Aorta (tissue), 5 donors: ENCODE measurements around the gene ERC2. TPM values are rescaled to one million over a fixed set of nuclear protein-coding genes. Genes with fewer than 3 reads are reported as not detected.

Experiments
- ATAC-seq: fragments of 200-7000 bp; cut with Tn5 transposase; one replicate; pipeline ENCODE4 v1.9.1; 2022; ENCODE audit warnings: moderate library complexity; ENCODE audit not compliant: low FRiP score
- DNase-seq, 2 donors: peaks; one replicate each; pipeline ENCODE4 v3.0.0-alpha.2; 2020
- H3K27ac ChIP-seq, 2 donors: one replicate each; pipeline ENCODE4 v1.5.1; 2013; ENCODE audit warnings: low read length in 2 of 2, mild to moderate bottlenecking in 2 of 2, moderate library complexity in 2 of 2, control low read depth in 1 of 2, inconsistent platforms in 1 of 2, low read depth in 1 of 2
- H3K27me3 ChIP-seq, 2 donors: one replicate each; pipeline ENCODE4 v1.6.1; 2013; ENCODE audit warnings: control low read depth in 1 of 2, low read length in 1 of 2, mild to moderate bottlenecking in 1 of 2, moderate library complexity in 1 of 2; ENCODE audit not compliant: insufficient read depth in 2 of 2, control insufficient read depth in 1 of 2
- H3K36me3 ChIP-seq, 2 donors: one replicate each; pipeline ENCODE4 v1.6.1; 2013; ENCODE audit warnings: control low read depth in 1 of 2, low read length in 1 of 2, mild to moderate bottlenecking in 1 of 2; ENCODE audit not compliant: insufficient read depth in 2 of 2, control insufficient read depth in 1 of 2
- H3K4me1 ChIP-seq, 2 donors: one replicate each; pipeline ENCODE4 v1.6.1; 2013; ENCODE audit warnings: low read length in 2 of 2, control low read depth in 1 of 2, mild to moderate bottlenecking in 1 of 2, moderate library complexity in 1 of 2; ENCODE audit not compliant: insufficient read depth in 2 of 2, control insufficient read depth in 1 of 2
- H3K4me3 ChIP-seq, 2 donors: one replicate each; pipeline ENCODE4 v1.5.1; 2013; ENCODE audit warnings: low read length in 2 of 2, control low read depth in 1 of 2, mild to moderate bottlenecking in 1 of 2
- H3K9me3 ChIP-seq: one replicate; pipeline ENCODE4 v1.6.1; 2013; ENCODE audit warnings: mild to moderate bottlenecking, low read length; ENCODE audit not compliant: control insufficient read depth
- WGBS, 2 donors: extraction: QIAGEN DNeasy Blood & Tissue Kit; methylation state at CpG; one replicate each; pipeline ENCODE4 v1.1.7; 2013; 5-methylcytosine and 5-hydroxymethylcytosine counted together
- intact Hi-C, 2 donors: fragments of 100-400 bp; cut with DNase I; formaldehyde crosslinking; loops; one replicate each; pipeline versions ENCODE4 v1.14.2 to v1.15.0; 2022
- polyA plus RNA-seq, 2 donors: library from polyadenylated mRNA; stranded (reverse); fragments of 200-250 nt; gene quantifications; one replicate each; pipeline ENCODE4 v1.2.3, GENCODE V29; 2013
- total RNA-seq, 2 donors: library from RNA; stranded (reverse); fragmentation: NEBNext Ultra II Directional; extraction: Animal tissue kit (Norgen Biotek cat#: 25700); gene quantifications; one replicate each; pipeline ENCODE4 v1.2.1, GENCODE V29; 2021
- donor health status: healthy with polysubstance abuse.
- donor health status: Bipolar disorder and iron deficiency.
- donor health status: DM: no; HTN: no; CAD: no.
- donor health status: DM: no; HTN: no; CAD: no.
- donor health status: DM: yes; HTN: yes; CAD: no.

Gene ERC2
- total and polyA plus RNA-seq, 4 donors, result 0.27 to 0.55 TPM; not detected in 2

DNA sequence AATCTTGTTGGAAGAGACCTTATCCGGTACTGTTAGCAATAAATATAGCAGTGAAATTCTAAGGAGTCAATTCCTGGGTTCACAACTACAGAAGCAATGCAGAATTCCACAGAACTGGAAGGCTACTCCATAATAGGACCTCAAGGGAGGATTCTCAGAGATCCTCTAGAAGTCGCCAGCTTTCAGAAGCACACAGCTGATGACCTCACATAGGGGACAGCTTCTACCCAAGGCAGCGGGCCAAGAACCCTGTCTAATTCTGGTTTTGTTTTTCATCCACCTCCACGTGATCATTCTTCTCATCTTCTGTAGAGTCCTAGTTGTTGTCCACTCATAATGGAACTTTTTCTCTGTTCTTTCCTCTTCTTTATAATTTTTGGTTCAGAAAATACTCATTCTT, 99.4 kb downstream of the ERC2 start:
- no peaks in the 10 kb centered on the region for H3K36me3 ChIP-seq
- H3K27me3 ChIP-seq, result no peaks in the 10 kb centered on the region
- no peak overlapping the region for H3K4me3 ChIP-seq
- H3K4me1 ChIP-seq, result no peaks in the 10 kb centered on the region
- intact Hi-C loops, result no loop called here
- no peak overlapping the region for H3K27ac ChIP-seq
- DNase-seq (no peak), ATAC-seq (no peak)
- WGBS, 2 donors, result 72 to 76% methylated on average over 4 of the region's 4 CpGs
- no peaks in the 10 kb centered on the region for H3K9me3 ChIP-seq

DNA sequence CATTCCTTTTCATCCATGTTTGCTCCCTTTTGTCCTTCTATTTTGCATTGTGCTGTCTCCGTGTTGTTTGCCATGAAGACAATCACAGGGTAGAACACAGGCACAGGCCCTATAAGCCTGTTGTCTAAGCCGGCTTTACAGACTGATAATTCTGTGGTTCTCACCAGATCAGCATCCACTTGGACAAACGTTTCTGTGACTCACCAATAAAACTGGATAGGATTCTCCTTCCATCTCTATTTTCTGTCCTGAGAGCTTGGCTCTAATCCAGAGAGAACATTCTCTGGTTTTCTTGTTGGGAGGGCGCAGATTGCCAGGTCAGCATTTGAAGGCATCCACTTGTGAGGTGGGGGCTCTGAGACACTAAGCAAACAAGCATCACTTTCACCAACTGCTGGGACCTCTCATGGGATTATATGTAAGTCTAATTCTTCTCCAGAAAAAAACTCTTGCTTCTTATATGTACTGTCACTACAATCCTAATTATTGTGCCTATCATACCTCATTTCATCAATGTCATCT, 101.6 kb downstream of the ERC2 start:
- no peak for DNase-seq
- ATAC-seq, result no peak
- Histone ChIP-seq H3K4me3 (no peak overlapping the region), H3K27ac (no peak overlapping the region), H3K36me3 (no peaks in the 10 kb centered on the region), H3K9me3 (no peaks in the 10 kb centered on the region), H3K27me3 (no peaks in the 10 kb centered on the region), H3K4me1 (no peaks in the 10 kb centered on the region)
- intact Hi-C loops, result no loop called here
- 56 to 62% methylated on average over 4 of the region's 4 CpGs for WGBS, 2 donors

DNA sequence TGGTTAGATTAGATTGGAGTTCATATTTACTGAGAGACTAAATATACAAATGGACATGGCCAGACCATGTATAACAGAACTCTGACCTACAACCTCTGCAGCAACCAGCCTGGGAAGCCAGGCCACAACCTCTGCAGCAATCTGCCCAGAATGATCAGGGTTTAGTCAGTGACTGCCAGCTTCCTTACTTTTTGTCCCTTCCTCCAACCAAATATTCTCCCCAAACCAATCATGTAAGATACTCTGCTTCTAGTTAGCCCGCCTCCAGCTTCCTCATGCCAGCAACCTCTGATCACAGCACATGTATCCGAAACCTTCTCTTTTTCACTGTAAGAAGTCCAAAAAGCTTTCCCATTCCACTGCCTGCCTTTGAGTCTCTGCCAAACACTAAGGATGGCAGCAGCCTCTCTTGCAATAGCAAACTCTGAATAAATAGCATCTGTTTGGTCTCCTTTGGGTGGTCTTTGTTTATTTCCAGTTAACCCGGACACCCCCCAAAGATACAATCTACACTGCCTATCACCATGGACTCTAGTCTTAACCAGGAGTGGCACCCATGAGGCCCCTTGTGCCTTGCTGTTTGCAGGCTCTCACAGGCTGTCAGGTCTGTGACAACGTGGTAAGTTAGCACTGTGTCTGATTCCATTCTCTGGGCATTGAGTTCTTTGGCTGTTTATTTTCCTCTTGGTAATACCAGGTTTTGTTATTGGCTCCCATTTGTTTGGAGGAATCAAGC, 102.2 kb downstream of the ERC2 start:
- Histone ChIP-seq H3K4me3 (no peak overlapping the region), H3K4me1 (no peaks in the 10 kb centered on the region), H3K36me3 (no peaks in the 10 kb centered on the region), H3K27me3 (no peaks in the 10 kb centered on the region), H3K27ac (no peak overlapping the region), H3K9me3 (peaks cover 2% of the 10 kb centered on the region)
- no peak for ATAC-seq
- WGBS, 2 donors, result 33 to 37% methylated on average over 4 of the region's 4 CpGs
- DNase-seq, result no peak
- intact Hi-C loops, result no loop called here

DNA sequence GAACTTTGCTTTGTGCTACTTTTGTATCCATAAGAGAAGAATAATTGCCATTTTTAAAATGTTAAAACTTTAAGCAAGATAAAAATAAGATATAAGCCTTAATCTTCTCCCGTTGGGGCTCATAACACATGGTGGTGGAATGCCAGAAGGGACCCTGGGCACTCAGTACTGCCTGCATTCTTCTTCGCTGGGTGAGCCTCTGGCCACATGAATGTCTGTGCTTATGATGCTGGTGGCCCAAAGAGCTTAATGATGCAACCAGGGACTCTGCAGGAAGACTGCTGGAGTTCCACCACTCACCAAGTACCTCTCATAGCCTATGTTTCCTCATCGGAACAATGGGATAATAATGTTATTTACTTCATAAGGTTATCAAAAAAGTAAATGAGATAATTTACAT, 103.6 kb downstream of the ERC2 start:
- 46 to 57% methylated on average over 3 of the region's 3 CpGs for WGBS, 2 donors
- H3K9me3 ChIP-seq, result peaks cover 2% of the 10 kb centered on the region
- intact Hi-C loops, result no loop called here
- no peaks in the 10 kb centered on the region for H3K36me3 ChIP-seq
- DNase-seq (no peak), ATAC-seq (no peak)
- no peak overlapping the region for H3K4me3 ChIP-seq
- no peaks in the 10 kb centered on the region for H3K27me3 ChIP-seq
- no peaks in the 10 kb centered on the region for H3K4me1 ChIP-seq
- no peak overlapping the region for H3K27ac ChIP-seq

DNA sequence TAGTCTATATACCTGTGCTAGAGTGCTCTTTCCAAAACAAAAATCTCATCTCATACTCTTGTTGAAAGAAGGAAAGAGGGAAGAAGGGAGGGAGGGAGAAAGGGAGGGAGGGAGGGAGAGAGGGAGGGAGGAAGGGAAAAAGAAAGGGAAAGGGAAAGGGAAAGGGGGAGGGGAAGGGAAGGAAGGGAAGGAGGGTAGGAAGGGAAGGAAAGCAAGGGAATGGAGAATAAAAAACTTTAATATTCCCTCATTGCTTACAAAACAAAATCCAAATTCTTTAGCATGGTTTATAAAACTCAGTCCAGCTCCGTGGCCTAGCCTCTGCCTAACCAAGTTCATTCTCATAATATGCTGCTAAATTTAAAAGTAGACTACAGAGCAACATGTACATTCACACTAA, 104.5 kb downstream of the ERC2 start:
- Histone ChIP-seq H3K4me1 (no peaks in the 10 kb centered on the region), H3K36me3 (no peaks in the 10 kb centered on the region), H3K27ac (no peak overlapping the region), H3K27me3 (no peaks in the 10 kb centered on the region), H3K9me3 (peaks cover 2% of the 10 kb centered on the region), H3K4me3 (no peak overlapping the region)
- WGBS, 2 donors, result 45 to 61% methylated on average over 1 of the region's 1 CpG
- intact Hi-C loops, result no loop called here
- ATAC-seq (no peak), DNase-seq (no peak)

DNA sequence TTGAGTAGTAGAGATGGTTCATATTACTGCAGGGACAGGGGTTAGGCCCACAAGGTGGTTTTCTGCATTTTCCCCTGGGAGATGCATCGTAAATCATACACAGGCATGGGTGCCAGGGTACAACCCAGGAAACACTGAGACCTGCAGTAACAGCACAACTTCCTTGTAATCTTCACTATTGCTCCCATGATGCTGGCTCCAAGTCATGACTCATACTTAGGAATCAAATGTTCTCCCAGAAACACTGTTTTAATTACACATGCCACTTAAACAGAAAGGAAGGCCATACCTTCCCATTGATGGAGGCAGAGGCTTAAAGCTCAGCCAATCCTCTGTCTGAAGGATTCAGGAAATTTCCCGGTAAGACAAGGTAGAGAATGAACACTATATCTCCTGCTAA, 106.5 kb downstream of the ERC2 start:
- Histone ChIP-seq H3K9me3 (peaks cover 2% of the 10 kb centered on the region), H3K4me3 (no peak overlapping the region), H3K4me1 (no peaks in the 10 kb centered on the region), H3K27ac (no peak overlapping the region), H3K36me3 (no peaks in the 10 kb centered on the region), H3K27me3 (no peaks in the 10 kb centered on the region)
- ATAC-seq, result no peak
- intact Hi-C loops, result no loop called here
- no peak for DNase-seq
- WGBS, 2 donors, result 87 to 92% methylated on average over 2 of the region's 2 CpGs

DNA sequence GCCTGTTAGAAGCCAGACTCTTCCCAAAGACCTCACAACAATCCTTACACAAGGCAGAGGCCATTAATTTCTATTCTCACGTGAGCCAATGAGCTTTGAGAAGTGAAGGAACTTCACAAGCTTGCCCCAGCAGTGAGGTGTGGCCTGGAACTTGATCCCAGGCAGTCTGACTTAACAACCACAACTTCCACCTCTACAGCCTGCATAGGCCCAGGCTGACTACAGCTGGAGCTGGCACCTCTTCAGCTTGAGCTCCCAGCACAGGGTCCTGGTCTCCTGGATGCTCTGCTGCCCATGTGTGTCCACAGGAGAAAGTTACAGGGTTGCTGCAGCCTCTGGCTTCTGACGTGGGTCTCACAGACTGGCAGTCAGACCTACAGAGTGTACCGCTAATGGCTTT, 111.0 kb downstream of the ERC2 start:
- 50 to 52% methylated on average over 3 of the region's 3 CpGs for WGBS, 2 donors
- no peak for DNase-seq
- no peaks in the 10 kb centered on the region for H3K27me3 ChIP-seq
- H3K27ac ChIP-seq, result no peak overlapping the region
- intact Hi-C loops, result no loop called here
- no peak overlapping the region for H3K4me3 ChIP-seq
- H3K36me3 ChIP-seq, result no peaks in the 10 kb centered on the region
- ATAC-seq, result no peak
- H3K9me3 ChIP-seq, result peaks cover 2% of the 10 kb centered on the region
- no peaks in the 10 kb centered on the region for H3K4me1 ChIP-seq

DNA sequence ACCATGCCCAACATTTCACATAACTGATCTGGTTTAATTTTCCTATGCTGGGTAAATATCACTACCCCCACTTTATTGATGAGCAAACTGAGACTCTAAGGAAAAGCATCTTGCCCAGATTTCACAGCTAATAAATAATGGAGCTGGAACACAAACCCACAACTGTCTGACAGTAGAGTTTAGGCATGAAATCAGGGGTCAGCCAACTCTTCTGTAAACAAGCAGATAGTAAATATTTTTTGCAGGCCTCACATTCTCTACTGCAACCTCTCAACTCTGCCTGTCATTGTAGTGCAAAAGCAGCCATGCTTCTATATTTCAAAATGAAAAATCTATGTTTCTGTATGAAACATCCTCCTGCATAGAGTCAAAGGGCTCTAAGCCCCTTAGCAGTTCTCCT, 111.5 kb downstream of the ERC2 start:
- H3K36me3 ChIP-seq, result no peaks in the 10 kb centered on the region
- no peak overlapping the region for H3K27ac ChIP-seq
- intact Hi-C loops, result no loop called here
- no peaks in the 10 kb centered on the region for H3K4me1 ChIP-seq
- DNase-seq (no peak), ATAC-seq (no peak)
- H3K27me3 ChIP-seq, result no peaks in the 10 kb centered on the region
- no peak overlapping the region for H3K4me3 ChIP-seq
- H3K9me3 ChIP-seq, result peaks cover 2% of the 10 kb centered on the region

DNA sequence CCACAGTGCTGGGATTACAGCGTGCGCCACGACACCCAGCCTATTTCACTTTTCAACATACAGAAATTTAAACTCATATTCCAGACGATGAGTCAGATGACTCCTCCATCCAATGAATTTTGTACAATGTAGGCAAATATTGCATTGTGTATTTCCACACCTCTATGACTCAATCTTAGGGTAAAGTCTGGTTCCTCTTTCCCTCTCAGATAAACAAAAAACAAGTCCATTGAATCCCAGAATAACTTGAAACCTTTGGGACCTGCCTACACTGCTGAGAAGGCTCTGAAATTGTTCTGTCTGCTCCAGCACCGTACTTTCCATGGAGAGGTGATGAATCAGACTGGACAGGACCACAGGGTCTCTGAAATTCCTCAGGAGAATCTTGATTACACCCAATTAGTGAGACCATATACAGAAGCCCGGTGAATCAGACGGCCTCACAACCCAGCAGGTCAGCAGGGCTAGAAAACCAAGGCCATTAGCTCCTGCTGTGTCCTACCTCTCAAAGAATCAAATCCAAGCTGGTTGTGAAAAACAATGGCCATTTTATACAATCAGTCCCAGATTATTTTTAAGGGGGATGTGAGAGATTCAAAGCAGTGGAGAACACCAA, 112.6 kb downstream of the ERC2 start:
- no peaks in the 10 kb centered on the region for H3K36me3 ChIP-seq
- H3K9me3 ChIP-seq, result no peaks in the 10 kb centered on the region
- H3K27me3 ChIP-seq, result no peaks in the 10 kb centered on the region
- WGBS, 2 donors, result 65 to 74% methylated on average over 7 of the region's 7 CpGs
- intact Hi-C loops, result no loop called here
- no peak overlapping the region for H3K27ac ChIP-seq
- no peak for ATAC-seq
- no peak for DNase-seq
- no peak overlapping the region for H3K4me3 ChIP-seq
- H3K4me1 ChIP-seq, result no peaks in the 10 kb centered on the region
